AG04450 (cell line): ENCODE data around the gene PTPRB. TPM values are rescaled to one million over a fixed set of nuclear protein-coding genes. Genes with fewer than 3 reads are reported as not detected.

Experiments
- CTCF ChIA-PET: fragments of 300-600, 350-600 bp; formaldehyde crosslinking; extraction: SDS; loops from one replicate; lab custom pipeline; 2022; ENCODE audit warnings: antibody characterized with exemption, inconsistent platforms; lab: Charles Lee
- POLR2A ChIA-PET: fragments of 350-600 bp; formaldehyde crosslinking; extraction: SDS; loops from one replicate; lab custom pipeline; 2021; ENCODE audit warnings: antibody characterized with exemption, inconsistent platforms; lab: Yijun Ruan, JAX
- DNase-seq: peaks from one replicate; pipeline ENCODE4 v3.0.0-alpha.2; 2011; ENCODE audit warnings: low read depth, low spot score
- H3K27ac ChIP-seq: one replicate; pipeline ENCODE4 v1.5.1; 2012; ENCODE audit warnings: low read depth, low read length, control low read depth
- H3K27me3 ChIP-seq: one replicate; pipeline ENCODE4 v1.6.0; 2012; ENCODE audit warnings: low read length; ENCODE audit not compliant: control insufficient read depth, insufficient read depth
- H3K4me3 ChIP-seq: 2 replicates; pipeline ENCODE4 v1.5.1; 2011; ENCODE audit warnings: mild to moderate bottlenecking, low read depth, low read length, control low read depth
- H3K9me3 ChIP-seq: 2 replicates; pipeline ENCODE4 v1.5.1; 2012; ENCODE audit warnings: low read length; ENCODE audit not compliant: control insufficient read depth, insufficient read depth
- polyA plus RNA-seq: library from polyadenylated mRNA; depleted of rRNA; stranded (reverse); fragments of >200 nt; gene quantifications from 2 replicates; pipeline ENCODE4 v1.2.3, GENCODE V29; 2011
- TF ChIP-seq, protein P1 (sequence below): IDR thresholded peaks from 2 replicates; pipeline ENCODE4 v1.5.1; 2011; ENCODE audit warnings: low read depth, low read length, control low read depth, inconsistent platforms

The PTPRB gene
- polyA plus RNA-seq, 1 experiment: 0.02 TPM

DNA sequence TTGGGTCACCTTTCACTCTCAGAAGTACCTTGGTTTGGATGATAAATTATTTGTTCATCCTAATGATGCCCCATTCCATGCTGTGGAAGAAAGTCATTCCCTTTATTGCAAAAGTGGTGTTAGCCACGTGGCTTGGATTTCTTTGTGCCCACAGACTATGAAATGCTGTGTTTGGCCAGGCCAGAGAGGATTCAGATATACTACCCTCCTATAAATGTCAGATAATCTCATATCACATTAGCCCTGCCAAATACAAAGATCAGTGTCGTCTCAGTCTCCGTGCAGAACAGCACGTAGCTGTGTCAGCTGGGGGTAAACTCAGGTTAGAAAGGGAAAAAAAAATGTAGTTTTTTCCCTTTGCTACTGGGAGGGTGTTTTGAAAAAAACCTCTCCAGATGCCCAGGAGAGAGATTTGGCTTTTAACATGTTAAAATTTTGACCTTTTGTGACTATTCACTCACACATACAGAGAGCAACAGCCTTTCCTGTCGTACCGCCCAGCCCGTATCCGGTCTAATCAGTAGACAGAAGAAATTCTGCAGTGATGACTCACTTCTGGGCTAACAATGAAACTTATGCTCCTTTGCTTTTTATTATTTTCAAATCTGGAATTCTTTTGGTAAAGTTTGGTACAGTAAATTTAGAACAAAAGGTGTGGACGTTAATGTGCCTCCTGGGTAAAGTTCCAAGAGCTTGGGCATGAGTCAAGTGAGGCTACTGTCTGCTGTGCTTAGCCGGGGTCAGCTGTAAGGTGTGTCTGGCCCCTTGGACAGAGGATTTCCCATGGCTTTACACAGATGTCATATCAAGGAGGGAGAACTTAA lies 8.5 kb upstream of the PTPRB start:
- peak; percentile 44 for DNase-seq
- TF ChIP-seq, protein P1, sequence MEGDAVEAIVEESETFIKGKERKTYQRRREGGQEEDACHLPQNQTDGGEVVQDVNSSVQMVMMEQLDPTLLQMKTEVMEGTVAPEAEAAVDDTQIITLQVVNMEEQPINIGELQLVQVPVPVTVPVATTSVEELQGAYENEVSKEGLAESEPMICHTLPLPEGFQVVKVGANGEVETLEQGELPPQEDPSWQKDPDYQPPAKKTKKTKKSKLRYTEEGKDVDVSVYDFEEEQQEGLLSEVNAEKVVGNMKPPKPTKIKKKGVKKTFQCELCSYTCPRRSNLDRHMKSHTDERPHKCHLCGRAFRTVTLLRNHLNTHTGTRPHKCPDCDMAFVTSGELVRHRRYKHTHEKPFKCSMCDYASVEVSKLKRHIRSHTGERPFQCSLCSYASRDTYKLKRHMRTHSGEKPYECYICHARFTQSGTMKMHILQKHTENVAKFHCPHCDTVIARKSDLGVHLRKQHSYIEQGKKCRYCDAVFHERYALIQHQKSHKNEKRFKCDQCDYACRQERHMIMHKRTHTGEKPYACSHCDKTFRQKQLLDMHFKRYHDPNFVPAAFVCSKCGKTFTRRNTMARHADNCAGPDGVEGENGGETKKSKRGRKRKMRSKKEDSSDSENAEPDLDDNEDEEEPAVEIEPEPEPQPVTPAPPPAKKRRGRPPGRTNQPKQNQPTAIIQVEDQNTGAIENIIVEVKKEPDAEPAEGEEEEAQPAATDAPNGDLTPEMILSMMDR: no peak
- H3K4me3 ChIP-seq: no peak overlapping the region; the same call in 1 of the 2 replicates
- peak overlapping the region; percentile 47 for H3K27ac ChIP-seq
- no peaks in the 10 kb centered on the region for H3K9me3 ChIP-seq
- no peaks in the 10 kb centered on the region for H3K27me3 ChIP-seq
- POLR2A ChIA-PET: no interaction called here
- CTCF ChIA-PET: no interaction called here

DNA sequence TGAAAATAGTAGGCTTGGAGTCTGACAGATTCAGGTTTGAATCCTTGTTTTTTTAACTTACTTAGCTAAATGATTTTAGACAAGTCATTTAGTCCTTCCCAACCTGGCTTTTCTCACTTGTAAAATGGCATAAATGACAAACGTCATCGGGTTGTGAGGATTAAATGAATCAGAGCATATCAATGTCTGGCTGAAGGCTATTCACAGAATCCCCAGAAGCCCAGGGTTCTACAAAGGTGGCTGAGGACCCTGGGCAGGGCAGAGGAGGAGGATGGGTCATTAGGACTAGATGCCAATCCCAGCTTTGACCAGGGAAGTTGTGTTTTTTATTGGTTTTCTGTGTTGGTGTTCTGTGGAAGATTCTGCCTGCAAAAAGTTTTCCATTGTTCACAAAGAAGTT lies 7.6 kb upstream of the PTPRB start:
- no peak overlapping the region for H3K27ac ChIP-seq
- H3K27me3 ChIP-seq: no peaks in the 10 kb centered on the region
- POLR2A ChIA-PET: no interaction called here
- DNase-seq: no peak
- TF ChIP-seq, protein P1: no peak
- H3K9me3 ChIP-seq: no peaks in the 10 kb centered on the region
- H3K4me3 ChIP-seq: no peak overlapping the region
- CTCF ChIA-PET: no interaction called here

DNA sequence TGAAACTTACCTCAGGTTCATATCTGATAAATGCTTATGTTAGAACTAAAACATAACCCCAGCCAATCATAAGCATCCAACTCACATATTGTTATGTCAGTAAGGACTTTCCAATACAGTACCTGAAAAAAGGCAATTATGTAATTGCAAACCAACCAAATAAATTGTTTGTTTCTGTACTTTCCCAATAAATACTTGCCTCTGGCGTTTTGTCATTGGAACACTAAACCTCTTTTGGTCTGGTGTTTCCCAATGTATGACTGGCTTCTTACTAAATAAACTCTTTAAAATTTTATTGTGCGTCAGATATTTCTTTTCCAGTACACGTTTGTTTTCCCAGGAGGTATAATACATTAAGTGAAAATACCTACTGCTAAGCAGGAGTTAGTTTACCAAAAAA lies 6.7 kb upstream of the PTPRB start:
- TF ChIP-seq, protein P1: no peak
- no peak overlapping the region for H3K27ac ChIP-seq
- ChIA-PET CTCF (no interaction called here), POLR2A (no interaction called here)
- H3K27me3 ChIP-seq: no peaks in the 10 kb centered on the region
- DNase-seq: no peak
- no peak overlapping the region for H3K4me3 ChIP-seq
- H3K9me3 ChIP-seq: no peaks in the 10 kb centered on the region

DNA sequence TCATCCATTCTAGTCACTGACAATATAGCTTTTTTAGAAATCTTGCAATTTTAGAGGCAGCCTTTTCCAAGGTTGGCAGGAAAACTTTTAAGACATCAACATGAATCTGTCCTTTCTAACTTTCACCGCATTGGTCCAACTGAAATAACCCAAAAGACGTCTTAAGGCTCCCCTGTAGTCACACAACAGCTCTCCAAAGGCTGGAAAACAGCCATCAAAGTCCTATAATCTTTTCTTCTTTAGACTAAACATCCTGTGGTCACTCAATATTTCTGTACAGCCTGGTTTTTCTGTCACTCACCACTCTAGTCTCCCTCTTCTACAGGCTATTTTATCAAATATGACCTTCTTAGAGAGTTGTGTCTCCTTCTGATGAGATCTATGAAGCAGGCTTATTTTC lies 4.5 kb upstream of the PTPRB start:
- DNase-seq: no peak
- Histone ChIP-seq H3K9me3 (no peaks in the 10 kb centered on the region), H3K27me3 (no peaks in the 10 kb centered on the region), H3K27ac (no peak overlapping the region), H3K4me3 (no peak overlapping the region)
- ChIA-PET CTCF (interaction anchor here (0.6 kb wide), 1 partner anchor 118 kb away, joined by 4 read pairs; no protein-coding TSS in a partner anchor), POLR2A (no interaction called here)
- TF ChIP-seq, protein P1: no peak

DNA sequence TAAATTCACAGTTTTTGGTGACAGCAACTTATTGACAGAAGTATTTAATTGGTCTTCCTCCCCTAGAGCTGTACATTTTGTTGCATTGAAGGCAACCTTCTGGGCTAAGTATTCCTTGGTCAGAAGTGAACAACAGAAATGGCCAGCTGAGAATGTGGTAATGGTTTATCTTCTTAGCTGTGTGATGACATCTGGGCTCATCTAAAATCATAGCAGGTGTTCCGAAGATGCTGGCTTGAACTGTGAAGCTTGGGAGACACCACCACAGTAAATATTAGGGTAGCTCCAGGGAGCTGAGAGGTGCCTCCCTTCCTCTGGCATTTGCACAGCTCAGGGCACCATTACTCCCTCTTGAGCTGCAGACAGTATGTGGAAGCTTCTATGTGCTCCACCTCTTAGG lies 3.7 kb upstream of the PTPRB start:
- ChIA-PET CTCF (no interaction called here), POLR2A (no interaction called here)
- Histone ChIP-seq H3K27ac (no peak overlapping the region), H3K4me3 (no peak overlapping the region), H3K27me3 (no peaks in the 10 kb centered on the region), H3K9me3 (no peaks in the 10 kb centered on the region)
- no peak for DNase-seq
- TF ChIP-seq, protein P1: no peak
